B cell (primary cell): ENCODE results near the gene IWS1. TPM values are rescaled to one million over a fixed set of nuclear protein-coding genes. Genes with fewer than 3 reads are reported as not detected.

Source experiments
- ATAC-seq: fragments of 200-7000 bp; cut with Tn5 transposase; one replicate; pipeline ENCODE4 v1.10.0; 2021; ENCODE audit warnings: low read depth, mild to moderate bottlenecking, moderate number of reproducible peaks, moderate library complexity
- CTCF ChIA-PET: fragments of 350-600 bp; sonication (Branson Sonifier 250); formaldehyde crosslinking; loops from one replicate; lab custom pipeline; 2021; ENCODE audit warnings: antibody characterized with exemption, inconsistent platforms; lab: Charles Lee
- POLR2A ChIA-PET: fragments of 350-600 bp; sonication (Branson Sonifier 250); formaldehyde crosslinking; loops from one replicate; lab custom pipeline; 2021; ENCODE audit warnings: antibody characterized with exemption; lab: Charles Lee
- DNase-seq: peaks from one replicate; pipeline ENCODE4 v3.0.0; 2013
- H2AFZ ChIP-seq: 2 replicates; pipeline ENCODE4 v1.6.1; 2012; ENCODE audit warnings: mild to moderate bottlenecking, low read depth, low read length; ENCODE audit not compliant: insufficient read depth, poor library complexity, severe bottlenecking
- H3K27ac ChIP-seq, 2 donors: 1 replicate in 1 of 2; 2 replicates in 1 of 2; pipeline ENCODE4 v1.5.1; 2012 to 2013; ENCODE audit warnings: low read length in 2 of 2, mild to moderate bottlenecking in 2 of 2, moderate library complexity in 1 of 2
- H3K27me3 ChIP-seq, 4 experiments: fragments of 200-600 bp in 1 of 4; sonication (generic) in 1 of 4; replicated peaks in 1 of 4; 1 replicate in 2 of 4; 2 replicates in 2 of 4; pipeline versions ENCODE4 v1.6.1 to v1.7.0; 2013 to 2016; ENCODE audit warnings: low read length in 3 of 4, mild to moderate bottlenecking in 2 of 4, mixed read lengths in 1 of 4, moderate library complexity in 1 of 4; ENCODE audit not compliant: insufficient read depth in 4 of 4, control insufficient read depth in 3 of 4; ENCODE audit errors: control extremely low read depth in 1 of 4
- H3K36me3 ChIP-seq, 2 experiments: replicated peaks in 1 of 2; 1 replicate in 1 of 2; 2 replicates in 1 of 2; pipeline versions ENCODE4 v1.6.1 to v1.7.1; 2013; ENCODE audit warnings: low read length in 1 of 2; ENCODE audit not compliant: insufficient read depth in 2 of 2, control insufficient read depth in 1 of 2; ENCODE audit errors: control extremely low read depth in 1 of 2, extremely low read depth in 1 of 2
- H3K4me1 ChIP-seq, 2 donors: fragments of 200-600 bp in 1 of 2; sonication (generic) in 1 of 2; 1 replicate in 1 of 2; 2 replicates in 1 of 2; pipeline versions ENCODE4 v1.5.1 to v1.6.1; 2013 to 2017; ENCODE audit warnings: low read length in 2 of 2; ENCODE audit not compliant: control insufficient read depth in 2 of 2, insufficient read depth in 2 of 2
- H3K4me2 ChIP-seq: replicated peaks from 2 replicates; pipeline ENCODE3; 2012; ENCODE audit warnings: mild to moderate bottlenecking, low read depth, low read length; ENCODE audit not compliant: poor library complexity, severe bottlenecking
- H3K4me3 ChIP-seq, 5 experiments: fragments of 200-600 bp in 1 of 5; sonication (generic) in 1 of 5; 1 replicate in 3 of 5; 2 replicates in 2 of 5; pipeline versions ENCODE4 v1.5.1 to v1.7.0; 2011 to 2016; ENCODE audit warnings: low read length in 4 of 5, mild to moderate bottlenecking in 4 of 5, low read depth in 2 of 5, control low read depth in 1 of 5, moderate library complexity in 1 of 5; ENCODE audit not compliant: insufficient read depth in 1 of 5; ENCODE audit errors: control extremely low read depth in 1 of 5, extremely low read depth in 1 of 5
- H3K79me2 ChIP-seq: fragments of 200-600 bp; sonication (generic); one replicate; pipeline ENCODE4 v1.6.0; 2016; ENCODE audit warnings: low read length; ENCODE audit not compliant: control insufficient read depth, insufficient read depth
- H3K9ac ChIP-seq: fragments of 200-600 bp; sonication (generic); 2 replicates; pipeline ENCODE4 v1.6.1; 2017; ENCODE audit warnings: mild to moderate bottlenecking, low read length, moderate library complexity
- H3K9me3 ChIP-seq, 3 donors: one replicate each; pipeline versions ENCODE4 v1.6.1 to v1.7.1; 2013; ENCODE audit warnings: low read length in 2 of 3; ENCODE audit not compliant: control insufficient read depth in 2 of 3, insufficient read depth in 1 of 3; ENCODE audit errors: control extremely low read depth in 1 of 3
- H4K20me1 ChIP-seq: 2 replicates; pipeline ENCODE4 v1.6.0; 2012; ENCODE audit warnings: mild to moderate bottlenecking, low read length; ENCODE audit not compliant: insufficient read depth, control insufficient read depth, poor library complexity, severe bottlenecking
- H3K27ac Mint-ChIP-seq: one replicate; pipeline ENCODE4 v1.8.0; 2021; ENCODE audit warnings: mixed read lengths
- H3K27me3 Mint-ChIP-seq: one replicate; pipeline ENCODE4 v1.8.0; 2021; ENCODE audit warnings: mixed read lengths
- H3K4me1 Mint-ChIP-seq: one replicate; pipeline ENCODE4 v1.8.0; 2021; ENCODE audit warnings: mixed read lengths
- H3K4me3 Mint-ChIP-seq: one replicate; pipeline ENCODE4 v1.8.0; 2021; ENCODE audit warnings: mixed read lengths
- H3K9me3 Mint-ChIP-seq: one replicate; pipeline ENCODE4 v1.8.0; 2022; ENCODE audit warnings: mixed read lengths; ENCODE audit not compliant: insufficient read depth
- CTCF ChIP-seq: fragments of 200-600 bp; IDR thresholded peaks from one replicate; pipeline ENCODE4 v1.8.0; 2022; ENCODE audit warnings: antibody characterized with exemption, mild to moderate bottlenecking
- EZH2 ChIP-seq: IDR thresholded peaks from 2 replicates; pipeline ENCODE4 v1.6.1; 2012; ENCODE audit warnings: borderline replicate concordance, low read depth, mild to moderate bottlenecking, moderate library complexity, low read length; ENCODE audit not compliant: insufficient read depth, poor library complexity, severe bottlenecking
- WGBS: methylation state at CpG from one replicate; pipeline ENCODE4 v1.1.5; 2013; ENCODE audit warnings: missing lambda C conversion rate; ENCODE audit not compliant: insufficient coverage; 5-methylcytosine and 5-hydroxymethylcytosine counted together
- intact Hi-C: fragments of 100-400 bp; cut with micrococcal nuclease; formaldehyde crosslinking; loops from one replicate; pipeline ENCODE4 v1.10.0; 2022
- polyA plus RNA-seq: library from polyadenylated mRNA; depleted of rRNA; stranded (reverse); fragments of >200 nt; gene quantifications from 2 replicates; pipeline ENCODE4 v1.2.3, GENCODE V29; 2012
- total RNA-seq, 2 donors: library from RNA; stranded (reverse); fragments of 120-200 nt in 1 of 2; gene quantifications; 1 replicate in 1 of 2; 2 replicates in 1 of 2; pipeline versions ENCODE4 v1.2.3 to v1.2.4, GENCODE V29; 2013 to 2022

The IWS1 gene
- total and polyA plus RNA-seq, 2 donors (not counting 1 experiment from before 2014, with no cell fraction given), result 22.5 to 45.9 TPM

GRCh38 chr2:127528487-127528886 lies 2.2 kb upstream of the IWS1 start:
- no peak overlapping the region for H3K4me3 Mint-ChIP-seq
- ATAC-seq, result no peak
- CTCF ChIA-PET, result interaction anchor here (1.0 to 1.9 kb wide), 2 partner anchors 62 to 167 kb away, joined by 3 to 4 read pairs; no protein-coding TSS in a partner anchor

More at GRCh38 chr2:127528487-127528886, 2.2 kb upstream of the IWS1 start:
- DNase-seq, result no peak
- Histone ChIP-seq H3K4me1 (peaks cover 17 to 21% of the 10 kb centered on the region in 2 donors), H4K20me1 (no peaks in the 10 kb centered on the region), H3K27me3 (no peaks in the 10 kb centered on the region), H3K4me2 (no peak overlapping the region), H3K4me3 (no peak overlapping the region), H3K9me3 (peaks cover 0 to 5% (median 0%) of the 10 kb centered on the region in 3 donors), H3K79me2 (peaks cover 29% of the 10 kb centered on the region), H3K27ac (no peak overlapping the region), H3K36me3 (peaks cover 1 to 3% of the 10 kb centered on the region in 2 experiments), H2AFZ (no peak overlapping the region), H3K9ac (no peak overlapping the region)
- H3K27ac Mint-ChIP-seq, result peak overlapping the region; percentile 3
- POLR2A ChIA-PET, result no interaction called here
- intact Hi-C loops, result loop anchor here (5.0 kb wide), 2 partner anchors 111 to 119 kb away; partner anchors contain the start of genes GPR17 and PROC
- H3K27me3 Mint-ChIP-seq, result peaks cover 5% of the 10 kb centered on the region
- H3K4me1 Mint-ChIP-seq, result peaks cover 27% of the 10 kb centered on the region
- TF ChIP-seq CTCF (no peak), EZH2 (no peak)
- 100% methylated on average over 2 of the region's 4 CpGs for WGBS
- H3K9me3 Mint-ChIP-seq, result peaks cover 3% of the 10 kb centered on the region
